GM19025 (cell line): ENCODE measurements around the gene CYP2D6.
"Not testable (repeated sequence)": the region's sequence is repeated elsewhere in the genome, so short reads cannot be mapped to it uniquely, and the experiment has no call there.

Experiments
- ATAC-seq: cut with Tn5 transposase; IDR thresholded peaks from one replicate; pipeline ENCODE4 v1.9.1; 2021; ENCODE audit warnings: mild to moderate bottlenecking, low read depth, moderate library complexity; ENCODE audit not compliant: unreplicated experiment

The CYP2D6 gene

DNA sequence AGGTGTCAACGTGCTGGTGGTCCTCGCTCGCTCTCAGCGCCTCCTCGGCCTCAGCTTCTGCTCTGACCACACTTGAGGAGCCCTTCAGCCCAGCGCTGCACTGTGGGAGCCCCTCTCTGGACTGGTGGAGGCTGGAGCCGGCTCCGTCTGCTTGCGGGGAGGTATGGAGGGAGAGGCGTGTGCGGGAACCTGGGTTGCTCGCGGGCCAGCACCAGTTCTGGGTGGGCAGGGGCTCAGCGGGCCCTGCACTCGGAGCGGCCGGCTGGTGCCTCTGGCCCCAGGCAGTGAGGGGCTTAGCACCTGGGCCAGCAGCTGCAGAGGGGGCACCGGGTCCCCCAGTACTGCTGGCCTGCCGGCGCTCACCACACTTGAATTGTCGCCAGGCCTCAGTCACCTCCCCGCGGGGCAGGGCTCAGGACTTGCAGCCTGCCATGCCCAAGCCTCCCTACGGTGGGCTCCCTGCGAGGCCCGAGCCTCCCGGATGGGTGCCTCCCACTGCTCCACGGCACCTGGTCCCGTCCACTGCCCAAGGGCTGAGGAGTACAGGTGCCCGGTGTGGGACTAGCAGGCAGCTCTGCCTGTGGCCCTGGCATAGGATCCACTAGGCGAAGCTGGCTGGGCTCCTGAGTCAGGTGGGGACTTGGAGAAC is 7.6 kb upstream of the CYP2D6 start:
- ATAC-seq: no peak

DNA sequence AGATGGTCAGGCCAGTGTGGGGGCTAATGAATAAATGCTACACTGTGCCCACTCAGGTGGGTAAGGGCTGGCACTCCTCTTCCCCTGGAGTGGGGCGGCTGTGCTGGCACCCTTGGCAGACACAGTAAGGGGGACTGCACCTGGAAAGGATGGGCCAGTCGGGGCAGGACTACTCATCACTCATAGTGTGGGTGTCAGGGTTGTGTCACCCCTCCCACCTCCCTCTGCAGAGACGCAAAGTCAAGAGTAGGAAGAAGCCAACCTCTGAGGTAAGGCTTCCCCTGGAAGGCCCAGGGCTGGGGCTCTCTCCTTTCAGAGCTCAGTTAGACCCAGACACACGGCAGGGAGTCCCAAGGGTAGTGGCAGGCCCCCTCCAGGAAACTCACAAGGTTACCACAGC is 5.1 kb upstream of the CYP2D6 start:
- ATAC-seq: not testable (repeated sequence)

DNA sequence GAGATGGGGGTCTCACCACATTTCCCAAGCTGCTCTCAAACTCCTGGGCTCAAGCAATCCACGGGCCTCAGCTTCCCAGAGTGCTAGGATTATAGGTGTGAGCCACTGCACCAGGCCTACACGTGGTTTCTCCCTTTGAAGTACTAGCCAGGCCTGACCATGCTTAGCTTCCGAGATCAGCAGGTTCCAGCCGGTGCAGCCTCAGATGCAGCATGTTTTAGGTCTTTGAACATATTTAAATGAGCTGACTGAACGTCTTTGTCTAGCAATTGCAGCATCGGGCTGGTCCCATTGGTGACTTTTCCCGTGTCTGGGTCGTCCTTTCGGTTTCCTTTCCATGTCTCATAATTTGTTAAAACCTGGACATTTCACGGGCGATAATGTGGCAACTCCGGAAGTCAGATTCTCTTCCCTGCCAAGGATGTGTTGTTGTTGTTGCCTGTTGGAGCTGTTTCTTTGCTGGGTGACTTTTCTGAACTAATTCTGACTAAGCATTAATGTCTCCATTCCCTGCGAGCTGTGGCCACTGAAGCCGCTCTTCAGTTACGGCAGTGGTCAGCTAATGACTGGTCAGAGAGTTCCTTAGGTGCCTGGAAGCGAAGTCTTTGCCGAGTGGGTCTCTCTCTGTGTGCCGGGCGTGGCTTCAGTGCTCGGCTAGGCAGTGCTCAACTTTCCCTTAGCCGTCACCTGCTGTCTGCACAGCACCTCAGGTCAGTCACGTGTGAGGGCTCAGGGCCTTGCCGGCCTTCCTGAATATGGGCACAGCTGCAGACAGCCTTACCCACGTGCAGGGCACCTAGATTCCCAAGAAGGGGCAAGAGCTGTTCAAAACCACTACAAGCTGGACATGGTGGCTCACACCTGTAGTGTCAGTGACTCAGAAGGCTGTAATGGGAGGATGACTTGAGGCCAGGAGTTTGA is 3.8 kb upstream of the CYP2D6 start:
- ATAC-seq: no peak

DNA sequence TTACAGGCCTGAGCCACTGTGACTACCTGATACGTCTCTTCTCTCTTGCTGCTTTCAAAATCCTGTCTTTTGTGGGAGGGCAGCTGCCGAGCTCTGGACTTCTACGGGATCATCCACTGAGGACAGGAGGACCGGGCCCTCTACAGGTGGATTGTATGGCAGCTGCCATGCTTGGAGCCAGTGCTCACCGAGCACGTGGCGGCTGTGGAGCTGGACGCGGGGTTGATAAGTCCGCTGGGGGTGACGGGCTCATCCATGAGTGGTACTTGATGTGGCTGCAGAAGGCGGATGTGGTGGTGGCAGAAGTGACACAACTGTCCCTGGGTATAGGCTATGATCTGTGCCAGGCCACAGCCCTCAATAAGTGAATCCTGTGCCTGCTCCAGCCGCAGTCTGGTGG is 1.8 kb upstream of the CYP2D6 start:
- no peak for ATAC-seq

DNA sequence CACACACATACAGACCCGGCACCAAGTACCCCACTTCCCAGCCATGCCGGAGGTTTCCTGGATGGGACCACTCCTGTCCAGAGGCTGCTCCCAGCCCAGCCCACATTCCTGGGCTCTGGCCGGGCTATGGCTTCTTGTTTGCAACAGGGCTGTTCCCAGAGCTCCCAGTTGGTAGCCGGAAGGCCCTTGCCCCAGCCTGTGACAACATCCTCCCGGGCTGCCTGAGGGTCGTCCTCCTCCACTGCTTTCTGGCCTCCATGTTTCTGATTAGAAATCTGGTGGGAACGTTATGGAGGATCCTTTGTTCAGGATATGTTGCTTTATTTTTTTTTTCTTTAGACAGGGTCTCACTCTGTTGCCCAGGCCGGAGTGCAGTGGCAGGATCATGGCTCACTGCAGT is 952 bp upstream of the CYP2D6 start:
- ATAC-seq: no peak

DNA sequence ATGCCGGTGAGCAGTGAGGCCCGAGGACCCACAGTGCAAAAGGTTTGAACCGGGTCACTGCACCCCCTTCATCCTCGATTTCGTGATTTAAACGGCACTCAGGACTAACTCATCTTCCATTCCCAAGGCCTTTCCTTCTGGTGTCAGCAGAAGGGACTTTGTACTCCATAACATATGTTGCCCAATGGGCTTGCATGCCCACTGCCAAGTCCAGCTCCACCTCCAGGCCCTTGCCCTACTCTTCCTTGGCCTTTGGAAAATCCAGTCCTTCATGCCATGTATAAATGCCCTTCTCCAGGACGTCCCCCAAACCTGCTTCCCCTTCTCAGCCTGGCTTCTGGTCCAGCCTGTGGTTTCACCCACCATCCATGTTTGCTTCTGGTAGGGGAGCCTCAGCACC is 428 bp downstream of the CYP2D6 start:
- not testable (repeated sequence) for ATAC-seq

DNA sequence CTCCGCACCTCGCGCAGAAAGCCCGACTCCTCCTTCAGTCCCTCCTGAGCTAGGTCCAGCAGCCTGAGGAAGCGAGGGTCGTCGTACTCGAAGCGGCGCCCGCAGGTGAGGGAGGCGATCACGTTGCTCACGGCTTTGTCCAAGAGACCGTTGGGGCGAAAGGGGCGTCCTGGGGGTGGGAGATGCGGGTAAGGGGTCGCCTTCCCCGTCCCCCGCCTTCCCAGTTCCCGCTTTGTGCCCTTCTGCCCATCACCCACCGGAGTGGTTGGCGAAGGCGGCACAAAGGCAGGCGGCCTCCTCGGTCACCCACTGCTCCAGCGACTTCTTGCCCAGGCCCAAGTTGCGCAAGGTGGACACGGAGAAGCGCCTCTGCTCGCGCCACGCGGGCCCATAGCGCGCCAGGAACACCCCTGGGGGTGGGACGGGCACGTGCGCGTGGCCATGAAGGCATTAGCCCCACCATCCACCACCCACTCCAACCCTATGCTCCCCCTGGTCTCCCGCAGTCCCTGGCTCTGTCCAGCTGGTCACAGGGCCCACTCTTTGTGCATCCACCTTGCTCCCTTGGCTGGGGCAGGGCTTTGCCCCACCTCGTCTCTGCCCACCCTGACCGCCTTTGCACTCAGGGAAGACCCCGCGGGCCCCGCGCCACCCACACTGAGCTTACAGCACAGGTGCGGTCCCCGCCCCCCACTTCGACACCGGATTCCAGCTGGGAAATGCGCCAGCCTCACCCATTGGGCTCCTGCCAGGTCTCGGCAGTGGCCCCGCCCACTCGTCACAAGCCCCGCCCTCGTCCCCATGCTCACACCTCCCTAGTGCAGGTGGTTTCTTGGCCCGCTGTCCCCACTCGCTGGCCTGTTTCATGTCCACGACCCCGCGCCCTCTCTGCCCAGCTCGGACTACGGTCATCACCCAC is 1.6 kb downstream of the CYP2D6 start:
- not testable (repeated sequence) for ATAC-seq

DNA sequence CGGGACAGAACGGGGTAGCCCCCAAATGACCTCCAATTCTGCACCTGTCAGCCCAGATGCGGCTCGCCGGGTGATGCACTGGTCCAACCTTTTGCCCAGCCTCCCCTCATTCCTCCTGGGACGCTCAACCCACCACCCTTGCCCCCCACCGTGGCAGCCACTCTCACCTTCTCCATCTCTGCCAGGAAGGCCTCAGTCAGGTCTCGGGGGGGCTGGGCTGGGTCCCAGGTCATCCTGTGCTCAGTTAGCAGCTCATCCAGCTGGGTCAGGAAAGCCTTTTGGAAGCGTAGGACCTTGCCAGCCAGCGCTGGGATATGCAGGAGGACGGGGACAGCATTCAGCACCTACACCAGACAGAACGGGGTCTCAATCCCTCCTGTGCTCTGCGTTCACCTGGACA is 2.6 kb downstream of the CYP2D6 start:
- ATAC-seq: not testable (repeated sequence)

DNA sequence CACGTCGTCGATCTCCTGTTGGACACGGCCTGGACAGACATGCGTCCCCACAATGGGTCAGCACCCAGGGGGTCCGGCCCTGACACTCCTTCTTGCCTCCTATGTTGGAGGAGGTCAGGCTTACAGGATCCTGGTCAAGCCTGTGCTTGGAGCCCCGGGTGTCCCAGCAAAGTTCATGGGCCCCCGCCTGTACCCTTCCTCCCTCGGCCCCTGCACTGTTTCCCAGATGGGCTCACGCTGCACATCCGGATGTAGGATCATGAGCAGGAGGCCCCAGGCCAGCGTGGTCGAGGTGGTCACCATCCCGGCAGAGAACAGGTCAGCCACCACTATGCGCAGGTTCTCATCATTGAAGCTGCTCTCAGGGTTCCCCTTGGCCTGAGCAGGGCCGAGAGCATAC is 3.0 kb downstream of the CYP2D6 start:
- no peak for ATAC-seq

DNA sequence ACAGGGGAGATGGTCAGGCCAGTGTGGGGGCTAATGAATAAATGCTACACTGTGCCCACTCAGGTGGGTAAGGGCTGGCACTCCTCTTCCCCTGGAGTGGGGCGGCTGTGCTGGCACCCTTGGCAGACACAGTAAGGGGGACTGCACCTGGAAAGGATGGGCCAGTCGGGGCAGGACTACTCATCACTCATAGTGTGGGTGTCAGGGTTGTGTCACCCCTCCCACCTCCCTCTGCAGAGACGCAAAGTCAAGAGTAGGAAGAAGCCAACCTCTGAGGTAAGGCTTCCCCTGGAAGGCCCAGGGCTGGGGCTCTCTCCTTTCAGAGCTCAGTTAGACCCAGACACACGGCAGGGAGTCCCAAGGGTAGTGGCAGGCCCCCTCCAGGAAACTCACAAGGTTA is 7.1 kb downstream of the CYP2D6 start:
- not testable (repeated sequence) for ATAC-seq

DNA sequence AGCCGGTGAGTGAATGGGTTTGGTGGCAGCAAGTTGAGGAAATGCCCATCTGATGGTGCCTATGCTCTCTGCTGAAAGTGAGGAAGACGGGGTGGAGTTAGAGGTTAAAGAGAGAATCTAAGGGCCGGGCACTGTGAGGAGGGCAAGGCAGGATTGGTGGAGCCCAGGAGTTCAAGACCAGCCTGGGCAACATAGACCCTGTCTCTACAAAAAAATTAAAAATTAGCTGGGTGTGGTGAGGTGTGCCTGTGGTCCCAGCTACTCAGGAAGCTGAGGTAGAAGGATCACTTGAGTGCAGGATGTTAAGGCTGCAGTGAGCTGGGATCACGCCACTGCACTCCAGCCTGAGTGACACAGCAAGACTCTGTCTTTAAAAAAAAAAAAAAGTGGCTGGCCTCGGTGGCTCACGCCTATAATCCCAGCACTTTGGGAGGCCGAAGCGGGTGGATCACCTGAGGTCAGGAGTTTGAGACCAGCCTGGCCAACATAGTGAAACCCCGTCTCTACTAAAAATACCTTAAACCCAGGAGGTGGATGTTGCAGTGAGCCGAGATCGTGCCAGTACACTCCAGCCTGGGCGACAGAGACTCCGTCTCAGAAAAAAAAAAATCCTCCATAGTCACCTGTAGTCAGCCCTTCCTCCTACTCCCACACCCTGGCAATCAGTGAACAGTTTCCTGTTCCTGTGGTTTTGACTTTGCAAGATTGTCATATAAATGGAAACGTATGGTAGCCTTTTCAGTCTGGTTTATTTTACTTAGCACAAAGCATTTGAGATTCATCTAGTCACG is 10.2 kb downstream of the CYP2D6 start:
- ATAC-seq: not testable (repeated sequence)

DNA sequence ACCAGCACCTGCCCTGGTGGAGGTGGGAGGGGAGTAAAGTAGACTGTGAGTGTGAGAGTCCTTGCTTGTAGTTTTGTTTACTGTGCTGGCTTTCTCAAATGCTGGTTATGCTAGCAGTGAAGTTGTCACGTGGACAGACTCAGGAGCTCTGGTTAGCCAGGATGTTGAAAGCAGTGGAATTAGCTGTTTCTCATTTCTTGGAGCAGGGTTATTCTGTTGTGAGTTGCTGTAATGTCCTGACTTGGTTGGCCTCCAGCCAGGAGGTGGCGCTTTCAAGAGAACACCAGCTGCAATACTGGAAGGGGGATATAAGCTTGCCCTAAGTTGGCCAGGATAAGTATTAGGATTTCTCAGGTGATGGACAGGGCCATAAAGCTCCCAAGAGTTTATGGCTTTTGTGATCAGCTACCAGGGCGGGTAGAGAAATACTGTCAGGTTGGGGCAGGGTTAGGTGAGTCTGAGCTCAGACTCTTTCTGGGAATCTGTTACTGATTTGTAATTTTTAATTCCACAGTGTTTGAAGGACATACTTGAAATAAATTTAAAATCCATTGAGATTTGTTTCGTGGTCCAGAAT is 13.7 kb downstream of the CYP2D6 start:
- ATAC-seq: no peak

DNA sequence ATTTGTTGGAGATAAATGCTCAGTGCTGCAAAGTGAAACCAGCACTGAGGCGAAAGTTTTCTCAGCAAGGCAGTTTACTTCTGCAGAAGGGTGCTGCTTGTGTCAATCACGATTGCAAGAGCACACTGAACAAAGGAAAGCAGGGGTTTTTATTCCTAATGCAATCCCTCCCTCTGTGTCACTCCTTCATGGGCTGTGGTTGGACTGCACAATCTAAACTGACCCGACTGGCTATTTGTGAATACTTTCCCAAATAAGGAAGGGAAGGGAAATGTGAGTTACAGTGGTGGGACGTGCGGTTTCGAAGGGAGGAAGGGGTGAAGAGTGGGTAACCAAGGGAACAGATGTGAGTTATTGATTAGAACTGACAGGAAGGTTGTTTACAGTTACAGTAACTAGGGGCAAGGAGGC is 15.2 kb downstream of the CYP2D6 start:
- ATAC-seq: not testable (repeated sequence)

DNA sequence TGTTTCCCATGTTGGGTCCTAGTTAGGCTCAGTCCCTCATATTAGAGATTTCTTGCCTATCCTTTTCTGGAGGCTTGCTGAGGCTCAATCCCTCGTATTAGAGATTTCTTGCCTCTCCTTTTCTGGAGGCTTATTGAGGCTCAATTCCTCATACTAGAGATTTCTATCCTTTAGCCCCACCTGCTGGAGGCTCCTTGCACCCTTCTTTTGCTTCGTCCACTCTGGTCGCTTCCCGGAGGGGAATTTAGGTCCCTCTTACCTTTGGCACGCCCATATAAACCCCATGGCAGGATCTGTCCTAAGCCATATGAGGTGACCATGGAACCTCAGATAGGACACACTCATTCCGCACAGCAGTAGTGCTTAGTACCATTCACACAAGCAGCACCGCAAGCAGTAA is 15.9 kb downstream of the CYP2D6 start:
- ATAC-seq: no peak

DNA sequence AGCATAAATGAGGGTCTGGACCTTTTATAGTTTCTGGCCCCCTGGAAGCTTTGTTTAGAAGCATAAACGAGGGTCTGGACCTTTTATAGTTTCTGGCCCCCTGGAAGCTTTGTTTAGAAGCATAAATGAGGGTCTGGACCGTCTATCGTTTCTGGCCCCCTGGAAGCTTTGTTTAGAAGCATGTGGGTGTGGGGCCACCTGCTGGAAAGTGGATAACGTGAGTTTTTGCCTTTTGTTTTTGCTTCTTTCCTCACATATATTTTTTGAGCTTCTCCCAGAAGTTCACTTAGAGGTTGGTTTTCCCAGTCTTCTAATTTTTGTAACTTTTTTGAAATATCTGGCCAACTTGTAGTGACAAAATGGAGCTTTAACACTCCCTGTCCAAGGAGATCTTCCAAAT is 17.8 kb downstream of the CYP2D6 start:
- not testable (repeated sequence) for ATAC-seq

DNA sequence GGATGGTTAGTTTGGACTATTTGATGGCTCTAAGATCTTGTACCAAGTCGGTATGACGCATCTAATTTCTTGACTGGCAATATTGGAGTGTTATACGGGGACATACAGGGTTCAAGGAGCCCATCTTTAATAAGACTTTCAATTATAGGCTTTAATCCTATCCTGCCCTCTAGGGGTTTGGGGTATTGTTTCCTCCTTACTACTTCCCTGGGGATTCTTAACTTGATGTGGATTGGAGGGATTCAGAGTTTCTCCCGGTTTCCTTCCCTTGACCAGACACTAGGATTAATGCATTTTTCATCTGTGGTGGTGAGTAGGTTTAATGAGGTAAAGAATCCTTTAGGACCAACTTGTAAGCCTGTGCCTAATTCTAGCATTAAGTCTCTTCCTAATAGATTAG is 18.8 kb downstream of the CYP2D6 start:
- no peak for ATAC-seq

DNA sequence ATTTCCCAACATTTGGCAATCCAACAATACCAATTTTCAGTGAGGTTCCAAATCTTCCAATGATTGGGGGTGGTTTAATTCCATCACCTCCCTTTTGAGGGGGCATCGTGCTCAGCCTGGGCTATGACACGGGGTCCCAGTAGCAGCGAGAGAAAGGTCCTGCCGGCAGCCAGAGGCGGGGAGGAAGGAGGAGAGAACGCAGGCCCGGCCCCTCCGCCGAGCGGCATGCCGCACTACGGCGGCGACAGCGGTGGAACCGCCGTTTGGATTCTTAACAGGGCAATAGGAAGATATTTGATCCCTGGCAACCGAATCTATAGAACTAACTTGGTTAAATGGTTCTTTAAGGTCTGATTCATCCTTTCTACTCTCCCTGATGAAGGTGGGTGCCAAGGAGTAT is 21.8 kb downstream of the CYP2D6 start:
- ATAC-seq: no peak

DNA sequence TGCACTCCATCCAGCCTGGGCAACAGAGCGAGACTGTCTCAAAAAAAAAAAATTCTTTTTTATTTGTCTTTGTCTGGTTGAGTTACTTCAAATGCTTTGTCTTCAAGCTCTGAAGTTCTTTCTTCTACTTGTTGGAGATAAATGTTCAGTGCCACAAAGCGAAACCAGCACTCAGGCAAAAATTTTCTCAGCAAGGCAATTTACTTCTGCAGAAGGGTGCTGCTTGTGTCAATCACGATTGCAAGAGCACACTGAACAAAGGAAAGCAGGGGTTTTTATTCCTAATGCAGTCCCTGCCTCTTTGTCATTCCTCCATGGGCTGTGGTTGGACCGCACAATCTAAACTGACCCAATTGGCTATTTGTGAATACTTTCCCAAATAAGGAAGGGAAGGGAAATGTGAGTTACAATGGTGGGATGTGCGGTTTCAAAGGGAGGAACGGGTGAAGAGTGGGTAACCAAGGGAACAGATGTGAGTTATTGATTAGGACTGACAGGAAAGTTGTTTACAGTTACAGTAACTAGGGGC is 26.2 kb downstream of the CYP2D6 start:
- not testable (repeated sequence) for ATAC-seq

DNA sequence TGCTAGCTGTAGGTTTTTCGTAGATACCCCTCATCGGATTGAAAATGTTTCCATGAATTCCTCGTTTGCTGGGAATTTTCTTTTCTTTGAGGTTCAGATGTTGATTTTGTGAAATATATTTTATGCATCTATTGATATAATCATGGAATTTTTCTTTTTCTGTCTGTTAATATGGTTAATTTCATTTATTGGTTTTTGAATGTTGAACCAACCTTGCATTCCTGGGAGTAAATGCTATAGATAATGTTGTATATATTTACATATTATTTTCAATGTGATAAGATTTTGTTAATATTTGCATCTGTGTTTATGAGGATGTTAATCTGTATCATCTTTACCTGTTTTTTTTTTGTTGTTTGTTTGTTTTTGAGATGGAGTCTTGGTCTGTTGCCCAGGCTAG is 29.4 kb downstream of the CYP2D6 start:
- ATAC-seq: no peak

DNA sequence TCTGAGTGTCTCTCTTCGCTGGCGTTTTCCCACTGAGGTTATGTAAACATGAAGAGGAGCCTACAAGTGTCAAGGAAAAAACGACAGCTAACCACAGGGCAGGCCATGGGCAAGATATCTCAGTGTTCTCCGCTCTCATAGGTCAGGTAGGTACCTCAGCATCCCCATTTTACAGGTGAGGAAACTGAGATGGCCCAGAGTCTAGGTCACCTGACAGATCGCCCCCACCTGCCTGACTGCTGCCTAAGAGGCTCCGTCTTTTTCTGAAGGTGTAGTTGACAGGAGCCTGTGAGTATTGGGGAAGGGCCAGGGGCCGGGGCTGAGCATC is 39.2 kb downstream of the CYP2D6 start:
- no peak for ATAC-seq
